Muscle of back (tissue), 13 donors: ENCODE results near the gene NDUFV2. TPM values are rescaled to one million over a fixed set of nuclear protein-coding genes. Genes with fewer than 3 reads are reported as not detected.

Source experiments
- DNase-seq, 3 donors: peaks; one replicate each; pipeline versions ENCODE4 v3.0.0 to v3.0.0-alpha.2; 2013
- long read RNA-seq, 9 donors: transcript quantifications; one replicate each; lab custom pipeline, GENCODE V29; 2026
- polyA plus RNA-seq, 10 donors: library from polyadenylated mRNA; unstranded; fragments of 120-200 nt; gene quantifications; one replicate each; pipeline ENCODE4 v1.2.1, GENCODE V29; 2013; ENCODE audit not compliant: insufficient read length in 10 of 10

NDUFV2 gene
- polyA plus RNA-seq = 100 to 1,000 TPM in 8 of 10 donors, 10 to 100 TPM in 2; 81.3 to 140 (median 121) TPM
- long read RNA-seq, donor 1, transcript NDUFV2-201 (8 exons, 930 nt) = major isoform, 73 of 74 reads
- long read RNA-seq, donor 1, partial matches to known transcripts = 0 of 74 reads
- long read RNA-seq, donor 1, other reads (novel, unspliced or antisense) = 0 of 74 reads
- long read RNA-seq, donor 2, transcript NDUFV2-201 (8 exons, 930 nt) = major isoform, 55 of 55 reads
- long read RNA-seq, donor 2, partial matches to known transcripts = 0 of 55 reads
- long read RNA-seq, donor 2, other reads (novel, unspliced or antisense) = 0 of 55 reads
- long read RNA-seq, donor 3 = 0 reads
- long read RNA-seq, donor 4, transcript NDUFV2-201 (8 exons, 930 nt) = major isoform, 70 of 71 reads
- long read RNA-seq, donor 4, partial matches to known transcripts = 0 of 71 reads
- long read RNA-seq, donor 4, other reads (novel, unspliced or antisense) = 0 of 71 reads
- long read RNA-seq, donor 5, transcript NDUFV2-201 (8 exons, 930 nt) = major isoform, 89 of 99 reads
- long read RNA-seq, donor 5, partial matches to known transcripts = 10 of 99 reads
- long read RNA-seq, donor 5, other reads (novel, unspliced or antisense) = 0 of 99 reads
- long read RNA-seq, donor 6, transcript NDUFV2-201 (8 exons, 930 nt) = major isoform, 76 of 76 reads
- long read RNA-seq, donor 6, partial matches to known transcripts = 0 of 76 reads
- long read RNA-seq, donor 6, other reads (novel, unspliced or antisense) = 0 of 76 reads
- long read RNA-seq, donor 7, transcript NDUFV2-201 (8 exons, 930 nt) = major isoform, 44 of 44 reads
- long read RNA-seq, donor 7, partial matches to known transcripts = 0 of 44 reads
- long read RNA-seq, donor 7, other reads (novel, unspliced or antisense) = 0 of 44 reads
- long read RNA-seq, donor 8, transcript NDUFV2-201 (8 exons, 930 nt) = major isoform, 55 of 56 reads
- long read RNA-seq, donor 8, partial matches to known transcripts = 0 of 56 reads
- long read RNA-seq, donor 8, other reads (novel, unspliced or antisense) = 0 of 56 reads
- long read RNA-seq, donor 9, transcript NDUFV2-201 (8 exons, 930 nt) = major isoform, 12 of 12 reads
- long read RNA-seq, donor 9, partial matches to known transcripts = 0 of 12 reads
- long read RNA-seq, donor 9, other reads (novel, unspliced or antisense) = 0 of 12 reads

GRCh38 chr18:9102508-9103375 lies at the start of gene NDUFV2:
Gene NDUFV2 (plus strand): TSS chr18:9102699. CDS start chr18:9102744, 45 bp downstream.
- peak; percentile 97 to 99 (median 99) for DNase-seq

- no peak for DNase-seq
Observed at GRCh38 chr18:9053814-9054213, 48.7 kb upstream of the NDUFV2 start.

GRCh38 chr18:9055185-9055584 lies 47.3 kb upstream of the NDUFV2 start:
- DNase-seq = peak in 2 of 3 donors; percentile 35 to 60

GRCh38 chr18:9055626-9056025 lies 46.9 kb upstream of the NDUFV2 start:
- no peak for DNase-seq

GRCh38 chr18:9057646-9058045 lies 44.9 kb upstream of the NDUFV2 start:
- no peak for DNase-seq

- DNase-seq = peak in 1 of 3 donors; percentile 23
Observed at GRCh38 chr18:9058406-9058805, 44.1 kb upstream of the NDUFV2 start.

GRCh38 chr18:9062418-9062751 lies 40.1 kb upstream of the NDUFV2 start:
- DNase-seq = no peak

- DNase-seq = no peak
Observed at GRCh38 chr18:9065864-9066263, 36.6 kb upstream of the NDUFV2 start.

GRCh38 chr18:9066358-9066757 lies 36.1 kb upstream of the NDUFV2 start:
- DNase-seq = no peak

- no peak for DNase-seq
Observed at GRCh38 chr18:9066817-9067306, 35.6 kb upstream of the NDUFV2 start.

- DNase-seq = no peak
Observed at GRCh38 chr18:9067823-9068222, 34.7 kb upstream of the NDUFV2 start.

GRCh38 chr18:9068346-9068745 lies 34.2 kb upstream of the NDUFV2 start:
- no peak for DNase-seq

- peak; percentile 27 to 44 (median 33) for DNase-seq
Observed at GRCh38 chr18:9069601-9070000, 32.9 kb upstream of the NDUFV2 start.

- no peak for DNase-seq
Observed at GRCh38 chr18:9070212-9070611, 32.3 kb upstream of the NDUFV2 start.

GRCh38 chr18:9079818-9080528 lies 22.5 kb upstream of the NDUFV2 start:
- no peak for DNase-seq

- DNase-seq = no peak
Observed at GRCh38 chr18:9081940-9082339, 20.6 kb upstream of the NDUFV2 start.

- DNase-seq = no peak
Observed at GRCh38 chr18:9082711-9083510, 19.6 kb upstream of the NDUFV2 start.

GRCh38 chr18:9086015-9086414 lies 16.5 kb upstream of the NDUFV2 start:
- DNase-seq = no peak

- DNase-seq = no peak
Observed at GRCh38 chr18:9086624-9087023, 15.9 kb upstream of the NDUFV2 start.
